HepG2 (cell line): Measurements from ENCODE around the gene TNFSF13. TPM values are rescaled to one million over a fixed set of nuclear protein-coding genes. Genes with fewer than 3 reads are reported as not detected.

Experiments
- AGO1 ChIP-seq: fragments of 200-400 bp; formaldehyde crosslinking; IDR thresholded peaks from 2 replicates; pipeline ENCODE4 v1.6.1; 2017; ENCODE audit warnings: mild to moderate bottlenecking, low read depth, low read length, moderate library complexity; ENCODE audit not compliant: poor library complexity, severe bottlenecking
- CHD2 ChIP-seq: IDR thresholded peaks from 2 replicates; pipeline ENCODE4 v1.6.1; 2011; ENCODE audit warnings: low read depth, low read length, improper control_type of control experiment
- FOXO4 ChIP-seq: sonication (generic); formaldehyde crosslinking; conservative IDR thresholded peaks from 2 replicates; pipeline ENCODE4 v1.8.1; 2023; ENCODE audit warnings: missing genetic modification reagents
- HMGXB4 ChIP-seq, 2 experiments: sonication (generic) in 1 of 2; formaldehyde crosslinking in 1 of 2; IDR thresholded peaks; 2 replicates each; pipeline versions ENCODE4 v1.4.0 to v1.6.1; 2018 to 2020; ENCODE audit warnings: missing genetic modification reagents in 2 of 2, borderline replicate concordance in 1 of 2, low read depth in 1 of 2, mild to moderate bottlenecking in 1 of 2, missing biosample characterization in 1 of 2
- HNRNPH1 ChIP-seq: fragments of 200-400 bp; formaldehyde crosslinking; optimal IDR thresholded peaks from 2 replicates; pipeline ENCODE3; 2017; ENCODE audit warnings: mild to moderate bottlenecking, low read depth, low read length
- PAX8 ChIP-seq: sonication (generic); formaldehyde crosslinking; IDR thresholded peaks from 2 replicates; pipeline ENCODE4 v1.8.0; 2022; ENCODE audit warnings: mild to moderate bottlenecking, missing genetic modification reagents, borderline replicate concordance
- REST ChIP-seq, 2 experiments: IDR thresholded peaks; 2 replicates each; pipeline ENCODE4 v1.6.1; 2011 to 2012; ENCODE audit warnings: low read length in 2 of 2, borderline replicate concordance in 1 of 2, low read depth in 1 of 2, mild to moderate bottlenecking in 1 of 2, moderate library complexity in 1 of 2
- ZNF124 ChIP-seq: sonication (generic); formaldehyde crosslinking; IDR thresholded peaks from 2 replicates; pipeline ENCODE4 v1.4.0; 2020; ENCODE audit warnings: missing genetic modification reagents
- ZNF383 ChIP-seq: sonication (generic); formaldehyde crosslinking; IDR thresholded peaks from 2 replicates; pipeline ENCODE4 v1.4.0; 2020; ENCODE audit warnings: missing genetic modification reagents, mild to moderate bottlenecking, borderline replicate concordance
- ZNF737 ChIP-seq: sonication (generic); formaldehyde crosslinking; IDR thresholded peaks from 2 replicates; pipeline ENCODE4 v1.5.0; 2020; ENCODE audit warnings: missing genetic modification reagents, mild to moderate bottlenecking, borderline replicate concordance
- polyA plus RNA-seq, 8 experiments: library from polyadenylated mRNA; depleted of rRNA in 3 of 8; stranded (reverse) in 7 of 8; unstranded in 1 of 8; fragments of >200 nt; fragmentation: Illumina TruSeq in 4 of 8; extraction: Trizol in 4 of 8; gene quantifications; 2 replicates each; pipeline versions ENCODE4 v1.2.1 to v1.2.3, GENCODE V29; 2011 to 2016; ENCODE audit warnings: low read depth in 4 of 8, missing spikeins in 1 of 8, mixed read lengths in 1 of 8; ENCODE audit not compliant: insufficient read depth in 1 of 8
- total RNA-seq, 5 experiments: library from RNA; depleted of rRNA; stranded (reverse); fragments of >200 nt; fragmentation: Illumina TruSeq; extraction: Trizol; gene quantifications; 2 replicates each; pipeline ENCODE4 v1.2.3, GENCODE V29; 2016; ENCODE audit warnings: low read depth in 1 of 5

The TNFSF13 gene
- total and polyA plus RNA-seq, 2 of the 13 experiments (the other 11 are each of a cell fraction or from before 2014, with no cell fraction given) = 2.5 to 3.3 TPM

GRCh38 chr17:7579834-7580603, 21.5 kb downstream of the TNFSF13 start (continued):
- TF ChIP-seq HMGXB4 (CRISPR knock-in tag; IDR thresholded peaks at IDR 0.05; ENCODE audit: borderline replicate concordance in 1 of 2, low read depth in 1 of 2) (0 out of 4 replicates have a peak, but pooled peaks of 1 of the 2 experiments have one; percentile 7), ZNF124 (CRISPR knock-in tag) (no peak), CHD2 (no peak), AGO1 (peak; percentile 95), ZNF383 (CRISPR knock-in tag) (no peak), ZNF737 (CRISPR knock-in tag) (peak; percentile 48; the same call in 1 of the 2 replicates), PAX8 (CRISPR knock-in tag) (0 out of 2 replicates have a peak, but pooled peaks have one; percentile 36), REST (IDR thresholded peaks at IDR 0.05; ENCODE audit: borderline replicate concordance in 1 of 2, low read depth in 1 of 2, low read length in 2 of 2) (no peak), FOXO4 (0 out of 2 replicates have a peak, but pooled peaks have one; percentile 55), HNRNPH1 (peak; percentile 39)
